SKM-1 (cell line): Measurements from ENCODE around the gene INO80C.

Source experiments
- DNase-seq: peaks from one replicate; lab custom pipeline; 2025; ENCODE audit not compliant: unreplicated experiment; lab: John Stamatoyannopoulos, UW

INO80C gene

DNA sequence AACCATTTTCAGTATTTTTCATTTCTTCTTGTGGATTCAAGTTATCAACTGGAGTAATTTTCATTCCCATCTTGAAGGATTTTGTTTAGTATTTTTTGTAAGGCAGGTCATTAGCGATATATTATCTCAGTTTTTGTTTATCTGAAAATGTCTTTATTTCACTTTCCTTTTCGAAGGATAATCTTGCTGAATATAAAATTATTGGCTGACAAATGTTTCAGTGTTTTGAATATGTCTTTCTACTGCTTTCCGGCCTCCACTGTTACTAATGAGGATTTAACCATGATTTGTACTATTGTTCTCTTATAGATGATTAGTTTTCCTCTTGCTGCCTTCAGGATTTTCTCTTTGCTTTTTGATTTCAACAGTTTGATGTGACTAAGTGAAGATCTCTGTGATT is 62.4 kb downstream of the INO80C start:
- DNase-seq: no peak

- no peak for DNase-seq
These were observed 65.2 kb downstream of the INO80C start for GRCh38 chr18:35432565-35433001.

DNA sequence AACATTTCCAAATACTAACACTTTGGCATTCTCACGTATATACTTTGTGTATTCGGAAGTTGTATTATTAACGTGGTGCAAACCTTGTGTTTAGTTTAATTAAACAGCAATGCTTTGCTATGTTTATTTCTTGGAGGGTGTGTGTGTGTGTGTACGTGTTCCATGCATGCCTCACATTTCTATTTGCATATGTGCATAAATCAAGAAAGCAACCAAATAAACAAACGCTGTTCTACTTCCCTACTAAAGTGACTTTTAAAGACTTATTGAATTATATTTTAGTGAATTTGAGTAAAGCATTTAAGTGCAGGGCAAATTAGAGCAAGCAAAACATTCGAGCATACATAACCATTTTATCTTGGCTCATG is 66.4 kb downstream of the INO80C start:
- no peak for DNase-seq

- no peak for DNase-seq
These were observed 66.9 kb downstream of the INO80C start for GRCh38 chr18:35430721-35431373.

DNA sequence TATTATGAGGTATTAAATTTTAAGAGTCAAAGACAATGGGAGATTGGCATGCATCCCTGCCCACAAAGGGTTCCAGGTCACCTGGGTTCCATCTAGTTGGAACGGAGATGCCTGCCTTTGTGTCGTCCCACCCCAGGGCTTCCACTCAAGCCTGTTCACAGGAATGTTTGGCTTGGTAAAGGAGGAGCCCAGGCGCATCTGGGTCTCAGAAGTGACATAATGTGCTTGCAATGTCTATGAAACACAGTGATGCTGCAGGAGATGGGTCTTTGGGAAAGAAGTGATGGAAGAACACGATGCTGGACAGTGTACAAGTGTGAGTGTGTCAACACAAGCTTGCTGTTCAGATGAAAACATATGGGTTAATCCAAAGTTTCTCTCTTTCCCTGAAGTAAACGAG is 71.0 kb downstream of the INO80C start:
- DNase-seq: no peak

DNA sequence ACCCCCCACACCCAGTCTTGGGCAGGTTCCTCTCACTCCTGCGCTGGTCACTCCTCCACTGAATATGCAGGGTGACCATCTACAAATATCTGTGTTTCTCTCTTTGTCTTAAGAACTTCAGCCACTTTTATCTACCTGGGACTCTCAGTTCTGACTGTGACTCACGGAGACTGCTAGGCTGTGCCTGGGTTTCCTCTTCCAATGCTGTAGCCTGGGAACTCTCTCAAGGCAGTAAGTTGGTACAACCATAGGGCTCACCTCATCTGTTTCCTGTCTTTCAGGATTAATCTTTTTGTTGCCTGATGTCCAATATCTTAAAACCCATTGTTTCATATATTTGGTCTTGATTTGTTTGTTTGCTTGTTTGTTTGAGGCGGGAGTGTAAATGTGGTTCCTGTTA is 73.4 kb downstream of the INO80C start:
- DNase-seq: no peak

DNA sequence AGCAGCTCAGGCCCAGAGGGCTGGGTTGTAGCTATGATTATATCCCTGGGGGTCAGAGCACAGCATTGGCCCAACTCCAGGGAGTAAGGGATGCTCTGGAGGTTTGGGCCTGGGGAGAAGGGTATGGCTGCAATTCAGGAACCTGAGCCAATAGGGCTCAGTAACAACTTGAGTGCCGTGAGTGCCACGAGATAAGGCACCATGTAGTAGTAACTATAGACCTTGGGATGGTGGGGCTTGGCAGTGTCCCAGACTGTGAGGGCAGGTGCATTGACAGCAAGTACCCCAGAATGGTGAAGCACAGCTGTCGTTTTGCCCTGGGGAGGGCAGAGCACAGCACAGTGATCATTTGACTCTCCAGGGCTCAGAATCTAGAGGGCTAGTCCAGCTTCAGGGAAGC is 75.5 kb downstream of the INO80C start:
- DNase-seq: no peak

GRCh38 chr18:35418610-35419009 is 79.2 kb downstream of the INO80C start:
- no peak for DNase-seq
